WTC11 (cell line): ENCODE results near the gene DFFB. TPM values are rescaled to one million over a fixed set of nuclear protein-coding genes. Genes with fewer than 3 reads are reported as not detected.

Experiments used
- ATAC-seq: fragments of 200-7000 bp; cut with Tn5 transposase; 2 replicates; pipeline ENCODE4 v1.10.0; 2021; ENCODE audit warnings: mild to moderate bottlenecking, moderate library complexity
- CTCF ChIA-PET: fragments of 300-600 bp; sonication (Branson Sonifier 250); formaldehyde crosslinking; loops from one replicate; lab custom pipeline; 2021; ENCODE audit warnings: antibody characterized with exemption; lab: Charles Lee
- POLR2A ChIA-PET: fragments of 350-600 bp; sonication (Branson Sonifier 250); formaldehyde crosslinking; loops from one replicate; lab custom pipeline; 2021; ENCODE audit warnings: antibody characterized with exemption; lab: Charles Lee
- DNase-seq: peaks from one replicate; pipeline ENCODE4 v3.0.0; 2021; ENCODE audit warnings: low spot score
- H3K27ac Mint-ChIP-seq: 2 replicates; pipeline ENCODE4 v1.8.0; 2021; ENCODE audit warnings: mixed read lengths
- H3K27me3 Mint-ChIP-seq: 2 replicates; pipeline ENCODE4 v1.8.0; 2021; ENCODE audit warnings: low read depth, mild to moderate bottlenecking, moderate library complexity, mixed read lengths
- H3K36me3 Mint-ChIP-seq: 2 replicates; pipeline ENCODE4 v1.8.0; 2021; ENCODE audit warnings: mixed read lengths
- H3K4me1 Mint-ChIP-seq: 2 replicates; pipeline ENCODE4 v1.8.0; 2022; ENCODE audit warnings: mixed read lengths
- H3K4me3 Mint-ChIP-seq: 2 replicates; pipeline ENCODE4 v1.8.0; 2021; ENCODE audit warnings: mild to moderate bottlenecking, moderate library complexity, mixed read lengths
- H3K9me3 Mint-ChIP-seq: 2 replicates; pipeline ENCODE4 v1.8.0; 2021; ENCODE audit warnings: mixed read lengths
- ATF1 ChIP-seq: sonication (generic); formaldehyde crosslinking; IDR thresholded peaks from 2 replicates; pipeline ENCODE4 v1.8.1; 2023; ENCODE audit warnings: mild to moderate bottlenecking, moderate library complexity, missing genetic modification reagents
- ETV6 ChIP-seq: sonication (generic); formaldehyde crosslinking; IDR thresholded peaks from 2 replicates; pipeline ENCODE4 v1.8.1; 2022; ENCODE audit warnings: mild to moderate bottlenecking, missing genetic modification reagents
- FOXJ3 ChIP-seq: sonication (generic); formaldehyde crosslinking; IDR thresholded peaks from 2 replicates; pipeline ENCODE4 v1.9.0; 2021; ENCODE audit warnings: missing genetic modification reagents, mild to moderate bottlenecking, borderline replicate concordance
- FOXK1 ChIP-seq: sonication (generic); formaldehyde crosslinking; IDR thresholded peaks from 2 replicates; pipeline ENCODE4 v1.8.0; 2022; ENCODE audit warnings: mild to moderate bottlenecking, moderate library complexity, missing genetic modification reagents
- GRHL2 ChIP-seq: fragments of 250-450 bp; sonication (Bioruptor Pico); IDR thresholded peaks from 2 replicates; pipeline ENCODE4 v1.8.0; 2022; ENCODE audit warnings: mild to moderate bottlenecking, moderate library complexity; ENCODE audit not compliant: insufficient replicate concordance, severe bottlenecking
- GTF2I ChIP-seq: fragments of 250-450 bp; sonication (Bioruptor Pico); conservative IDR thresholded peaks from 2 replicates; pipeline ENCODE4 v1.4.0; 2021; ENCODE audit warnings: mild to moderate bottlenecking
- JAZF1 ChIP-seq: fragments of 250-450 bp; sonication (Bioruptor Pico); IDR thresholded peaks from 2 replicates; pipeline ENCODE4 v1.9.0; 2021; ENCODE audit warnings: moderate library complexity, mild to moderate bottlenecking, inconsistent platforms
- JUN ChIP-seq: sonication (generic); formaldehyde crosslinking; IDR thresholded peaks from 2 replicates; pipeline ENCODE4 v1.8.0; 2023; ENCODE audit warnings: mild to moderate bottlenecking, missing genetic modification reagents
- MXD4 ChIP-seq: fragments of 250-450 bp; sonication (Bioruptor Pico); IDR thresholded peaks from 2 replicates; pipeline ENCODE4 v1.8.0; 2021; ENCODE audit warnings: mild to moderate bottlenecking, moderate library complexity, borderline replicate concordance
- NFATC4 ChIP-seq: fragments of 250-450 bp; sonication (Bioruptor Pico); IDR thresholded peaks from 2 replicates; pipeline ENCODE4 v1.9.0; 2021; ENCODE audit warnings: mild to moderate bottlenecking
- NFYB ChIP-seq: sonication (generic); formaldehyde crosslinking; conservative IDR thresholded peaks from 2 replicates; pipeline ENCODE4 v1.8.0; 2022; ENCODE audit warnings: low read depth, missing genetic modification reagents
- NR3C1 ChIP-seq: sonication (generic); formaldehyde crosslinking; conservative IDR thresholded peaks from 2 replicates; pipeline ENCODE4 v1.8.1; 2023; ENCODE audit warnings: low read depth, mild to moderate bottlenecking, missing genetic modification reagents
- OVOL2 ChIP-seq: fragments of 250-450 bp; sonication (Bioruptor Pico); IDR thresholded peaks from 2 replicates; pipeline ENCODE4 v1.9.0; 2021; ENCODE audit warnings: mild to moderate bottlenecking, borderline replicate concordance
- RORB ChIP-seq: fragments of 250-450 bp; sonication (Bioruptor Pico); IDR thresholded peaks from 2 replicates; pipeline ENCODE4 v1.9.0; 2021; ENCODE audit warnings: mild to moderate bottlenecking
- SMAD4 ChIP-seq: sonication (generic); formaldehyde crosslinking; IDR thresholded peaks from 2 replicates; pipeline ENCODE4 v1.8.0; 2022; ENCODE audit warnings: mild to moderate bottlenecking, missing genetic modification reagents
- SOX15 ChIP-seq: fragments of 250-450 bp; sonication (Bioruptor Pico); IDR thresholded peaks from 2 replicates; pipeline ENCODE4 v1.9.0; 2021; ENCODE audit warnings: mild to moderate bottlenecking
- TCF7 ChIP-seq: sonication (generic); formaldehyde crosslinking; IDR thresholded peaks from 2 replicates; pipeline ENCODE4 v1.8.0; 2022; ENCODE audit warnings: mild to moderate bottlenecking, low read depth, missing genetic modification reagents, moderate library complexity
- ZNF121 ChIP-seq: sonication (generic); formaldehyde crosslinking; IDR thresholded peaks from 2 replicates; pipeline ENCODE4 v1.8.0; 2023; ENCODE audit warnings: missing genetic modification reagents
- ZNF138 ChIP-seq: sonication (generic); formaldehyde crosslinking; conservative IDR thresholded peaks from 2 replicates; pipeline ENCODE4 v1.8.1; 2022; ENCODE audit warnings: mild to moderate bottlenecking, moderate library complexity, missing genetic modification reagents
- ZNF423 ChIP-seq: fragments of 250-450 bp; sonication (Bioruptor Pico); IDR thresholded peaks from 2 replicates; pipeline ENCODE4 v2.1.2; 2022; ENCODE audit warnings: mild to moderate bottlenecking, moderate library complexity
- total RNA-seq: library from RNA; stranded (reverse); gene quantifications from 3 replicates; pipeline ENCODE4 v1.2.3, GENCODE V29; 2021
- TF ChIP-seq, protein P1 (sequence below): sonication (generic); formaldehyde crosslinking; IDR thresholded peaks from 2 replicates; pipeline ENCODE4 v1.8.0; 2023; ENCODE audit warnings: mild to moderate bottlenecking, missing genetic modification reagents
- TF ChIP-seq, protein P2 (sequence below): sonication (generic); formaldehyde crosslinking; IDR thresholded peaks from 2 replicates; pipeline ENCODE4 v1.8.1; 2023; ENCODE audit warnings: mild to moderate bottlenecking, missing genetic modification reagents
- TF ChIP-seq, protein P3 (sequence below): fragments of 250-450 bp; sonication (Bioruptor Pico); IDR thresholded peaks from 2 replicates; pipeline ENCODE4 v1.9.0; 2021; ENCODE audit warnings: mild to moderate bottlenecking
- TF ChIP-seq, protein P4 (sequence below): sonication (generic); formaldehyde crosslinking; IDR thresholded peaks from 2 replicates; pipeline ENCODE4 v1.8.1; 2023; ENCODE audit warnings: mild to moderate bottlenecking, missing genetic modification reagents, moderate library complexity
- TF ChIP-seq, protein P5 (sequence below): sonication (generic); formaldehyde crosslinking; IDR thresholded peaks from 2 replicates; pipeline ENCODE4 v1.8.0; 2022; ENCODE audit warnings: missing genetic modification reagents

DFFB gene
- total RNA-seq, 1 experiment from 2014 or later, result 9.2 TPM

DNA sequence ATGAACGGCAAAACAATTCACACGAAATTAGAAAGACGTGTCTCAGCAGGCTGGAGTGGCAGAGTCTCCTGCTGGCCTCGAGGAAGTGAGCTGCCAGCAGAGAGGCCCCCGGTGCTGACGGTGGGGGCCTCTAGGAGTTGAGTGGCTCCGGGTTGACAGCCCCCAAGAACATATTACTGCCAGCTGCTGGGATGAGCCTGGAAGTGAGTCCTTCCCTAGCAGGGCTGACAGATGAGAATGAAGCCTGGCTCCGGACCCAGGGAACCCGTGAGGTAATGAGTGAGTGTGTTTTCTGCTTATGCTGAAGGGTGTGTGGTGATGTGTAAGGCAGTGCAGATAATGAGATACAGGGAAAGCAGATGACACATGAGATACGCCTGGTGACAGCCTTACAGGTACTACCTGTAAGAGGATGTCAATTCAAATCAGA is 37.5 kb upstream of the DFFB start:
- Mint-ChIP-seq H3K4me3 (no peak overlapping the region), H3K27me3 (no peaks in the 10 kb centered on the region), H3K4me1 (no peaks in the 10 kb centered on the region), H3K36me3 (peaks cover 11% of the 10 kb centered on the region), H3K9me3 (no peaks in the 10 kb centered on the region), H3K27ac (peak overlapping the region; percentile 17; the same call in 1 of the 2 replicates)
- ChIA-PET POLR2A (no interaction called here), CTCF (interaction anchor here (1.4 kb wide), 1 partner anchor 8 kb away, joined by 3 read pairs; no protein-coding TSS in a partner anchor)
- DNase-seq (no peak), ATAC-seq (no peak)
- no peak for TF ChIP-seq GRHL2 (CRISPR knock-in tag)
- no peak for TF ChIP-seq ETV6
- TF ChIP-seq, protein P1, sequence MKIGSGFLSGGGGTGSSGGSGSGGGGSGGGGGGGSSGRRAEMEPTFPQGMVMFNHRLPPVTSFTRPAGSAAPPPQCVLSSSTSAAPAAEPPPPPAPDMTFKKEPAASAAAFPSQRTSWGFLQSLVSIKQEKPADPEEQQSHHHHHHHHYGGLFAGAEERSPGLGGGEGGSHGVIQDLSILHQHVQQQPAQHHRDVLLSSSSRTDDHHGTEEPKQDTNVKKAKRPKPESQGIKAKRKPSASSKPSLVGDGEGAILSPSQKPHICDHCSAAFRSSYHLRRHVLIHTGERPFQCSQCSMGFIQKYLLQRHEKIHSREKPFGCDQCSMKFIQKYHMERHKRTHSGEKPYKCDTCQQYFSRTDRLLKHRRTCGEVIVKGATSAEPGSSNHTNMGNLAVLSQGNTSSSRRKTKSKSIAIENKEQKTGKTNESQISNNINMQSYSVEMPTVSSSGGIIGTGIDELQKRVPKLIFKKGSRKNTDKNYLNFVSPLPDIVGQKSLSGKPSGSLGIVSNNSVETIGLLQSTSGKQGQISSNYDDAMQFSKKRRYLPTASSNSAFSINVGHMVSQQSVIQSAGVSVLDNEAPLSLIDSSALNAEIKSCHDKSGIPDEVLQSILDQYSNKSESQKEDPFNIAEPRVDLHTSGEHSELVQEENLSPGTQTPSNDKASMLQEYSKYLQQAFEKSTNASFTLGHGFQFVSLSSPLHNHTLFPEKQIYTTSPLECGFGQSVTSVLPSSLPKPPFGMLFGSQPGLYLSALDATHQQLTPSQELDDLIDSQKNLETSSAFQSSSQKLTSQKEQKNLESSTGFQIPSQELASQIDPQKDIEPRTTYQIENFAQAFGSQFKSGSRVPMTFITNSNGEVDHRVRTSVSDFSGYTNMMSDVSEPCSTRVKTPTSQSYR (CRISPR knock-in tag), result no peak
- TF ChIP-seq FOXK1 (CRISPR knock-in tag), result no peak
- no peak for TF ChIP-seq ATF1
- TF ChIP-seq, protein P2, sequence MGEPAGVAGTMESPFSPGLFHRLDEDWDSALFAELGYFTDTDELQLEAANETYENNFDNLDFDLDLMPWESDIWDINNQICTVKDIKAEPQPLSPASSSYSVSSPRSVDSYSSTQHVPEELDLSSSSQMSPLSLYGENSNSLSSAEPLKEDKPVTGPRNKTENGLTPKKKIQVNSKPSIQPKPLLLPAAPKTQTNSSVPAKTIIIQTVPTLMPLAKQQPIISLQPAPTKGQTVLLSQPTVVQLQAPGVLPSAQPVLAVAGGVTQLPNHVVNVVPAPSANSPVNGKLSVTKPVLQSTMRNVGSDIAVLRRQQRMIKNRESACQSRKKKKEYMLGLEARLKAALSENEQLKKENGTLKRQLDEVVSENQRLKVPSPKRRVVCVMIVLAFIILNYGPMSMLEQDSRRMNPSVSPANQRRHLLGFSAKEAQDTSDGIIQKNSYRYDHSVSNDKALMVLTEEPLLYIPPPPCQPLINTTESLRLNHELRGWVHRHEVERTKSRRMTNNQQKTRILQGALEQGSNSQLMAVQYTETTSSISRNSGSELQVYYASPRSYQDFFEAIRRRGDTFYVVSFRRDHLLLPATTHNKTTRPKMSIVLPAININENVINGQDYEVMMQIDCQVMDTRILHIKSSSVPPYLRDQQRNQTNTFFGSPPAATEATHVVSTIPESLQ (CRISPR knock-in tag), result no peak
- TF ChIP-seq, protein P3, sequence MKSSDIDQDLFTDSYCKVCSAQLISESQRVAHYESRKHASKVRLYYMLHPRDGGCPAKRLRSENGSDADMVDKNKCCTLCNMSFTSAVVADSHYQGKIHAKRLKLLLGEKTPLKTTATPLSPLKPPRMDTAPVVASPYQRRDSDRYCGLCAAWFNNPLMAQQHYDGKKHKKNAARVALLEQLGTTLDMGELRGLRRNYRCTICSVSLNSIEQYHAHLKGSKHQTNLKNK, result no peak
- no peak for TF ChIP-seq SOX15
- TF ChIP-seq SMAD4 (CRISPR knock-in tag), result no peak
- TF ChIP-seq ZNF138, result no peak
- TF ChIP-seq ZNF423, result no peak
- TF ChIP-seq NFATC4 (CRISPR knock-in tag), result no peak
- TF ChIP-seq OVOL2 (CRISPR knock-in tag), result no peak
- TF ChIP-seq, all 79 proteins: peak for 0

DNA sequence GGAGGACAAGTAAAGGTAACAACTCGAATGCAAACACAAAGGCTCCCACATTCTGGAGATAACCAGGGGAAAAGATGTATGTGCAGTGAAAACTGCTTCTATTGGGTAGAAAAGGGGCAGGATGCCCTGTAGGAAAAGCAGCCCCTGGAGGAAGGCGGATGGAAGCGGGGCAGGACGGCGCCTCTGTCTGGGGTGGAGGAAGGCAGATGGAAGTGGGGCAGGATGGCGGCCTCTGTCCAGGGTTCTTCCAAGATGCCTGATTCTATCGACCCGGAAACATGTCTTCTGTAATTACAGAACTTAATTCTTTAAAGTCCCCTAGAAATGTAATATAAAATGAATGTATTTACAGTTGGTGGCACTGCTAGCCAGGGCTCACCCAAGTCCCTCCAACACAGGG is 37.0 kb upstream of the DFFB start:
- ChIA-PET POLR2A (no interaction called here), CTCF (interaction anchor here (0.8 to 1.4 kb wide), 2 partner anchors 7 to 44 kb away, joined by 3 read pairs; no protein-coding TSS in a partner anchor)
- no peak for ATAC-seq
- H3K9me3 Mint-ChIP-seq, result no peaks in the 10 kb centered on the region
- H3K4me1 Mint-ChIP-seq, result no peaks in the 10 kb centered on the region
- no peak overlapping the region for H3K4me3 Mint-ChIP-seq
- no peak for DNase-seq
- peaks cover 11% of the 10 kb centered on the region for H3K36me3 Mint-ChIP-seq
- H3K27me3 Mint-ChIP-seq, result no peaks in the 10 kb centered on the region
- no peak overlapping the region for H3K27ac Mint-ChIP-seq
- TF ChIP-seq ZNF121 (CRISPR knock-in tag) (no peak), FOXK1 (CRISPR knock-in tag) (no peak), JAZF1 (CRISPR knock-in tag) (no peak)

DNA sequence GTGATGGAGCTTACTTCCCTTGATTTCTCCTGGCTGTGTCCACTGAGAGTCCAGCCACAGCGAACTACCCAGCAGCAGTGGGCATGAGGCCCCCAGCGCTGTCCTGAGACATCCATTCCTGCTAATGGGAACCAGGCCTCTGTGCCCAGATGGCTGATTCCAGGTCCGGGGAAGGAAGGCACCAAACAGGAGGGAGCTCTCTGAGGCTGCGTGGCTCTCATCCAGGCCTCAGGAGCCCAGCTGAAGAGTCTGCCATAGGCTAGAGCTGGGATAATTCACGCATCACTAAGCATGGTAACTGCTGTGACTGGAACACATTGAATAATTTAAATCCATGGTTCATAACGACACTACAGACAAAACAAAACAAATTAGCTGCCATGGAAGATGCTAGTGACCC is 36.3 kb upstream of the DFFB start:
- DNase-seq (no peak), ATAC-seq (no peak)
- Mint-ChIP-seq H3K27ac (no peak overlapping the region), H3K4me1 (no peaks in the 10 kb centered on the region), H3K36me3 (peaks cover 16% of the 10 kb centered on the region), H3K27me3 (no peaks in the 10 kb centered on the region), H3K4me3 (no peak overlapping the region), H3K9me3 (no peaks in the 10 kb centered on the region)
- ChIA-PET CTCF (interaction anchor here (0.8 kb wide), 1 partner anchor 45 kb away, joined by 3 read pairs; no protein-coding TSS in a partner anchor), POLR2A (interaction anchor here (0.6 kb wide), 1 partner anchor 1609 kb away, joined by 6 read pairs; no protein-coding TSS in a partner anchor)
- TF ChIP-seq JUN (CRISPR knock-in tag) (no peak), NFYB (no peak), GRHL2 (CRISPR knock-in tag) (no peak), FOXJ3 (CRISPR knock-in tag) (no peak), GTF2I (CRISPR knock-in tag) (no peak), TCF7 (CRISPR knock-in tag) (no peak), ATF1 (no peak), MXD4 (CRISPR knock-in tag) (no peak), NR3C1 (no peak), RORB (CRISPR knock-in tag) (no peak)
- TF ChIP-seq, protein P4, sequence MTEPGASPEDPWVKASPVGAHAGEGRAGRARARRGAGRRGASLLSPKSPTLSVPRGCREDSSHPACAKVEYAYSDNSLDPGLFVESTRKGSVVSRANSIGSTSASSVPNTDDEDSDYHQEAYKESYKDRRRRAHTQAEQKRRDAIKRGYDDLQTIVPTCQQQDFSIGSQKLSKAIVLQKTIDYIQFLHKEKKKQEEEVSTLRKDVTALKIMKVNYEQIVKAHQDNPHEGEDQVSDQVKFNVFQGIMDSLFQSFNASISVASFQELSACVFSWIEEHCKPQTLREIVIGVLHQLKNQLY (CRISPR knock-in tag), result no peak
- TF ChIP-seq, protein P5, sequence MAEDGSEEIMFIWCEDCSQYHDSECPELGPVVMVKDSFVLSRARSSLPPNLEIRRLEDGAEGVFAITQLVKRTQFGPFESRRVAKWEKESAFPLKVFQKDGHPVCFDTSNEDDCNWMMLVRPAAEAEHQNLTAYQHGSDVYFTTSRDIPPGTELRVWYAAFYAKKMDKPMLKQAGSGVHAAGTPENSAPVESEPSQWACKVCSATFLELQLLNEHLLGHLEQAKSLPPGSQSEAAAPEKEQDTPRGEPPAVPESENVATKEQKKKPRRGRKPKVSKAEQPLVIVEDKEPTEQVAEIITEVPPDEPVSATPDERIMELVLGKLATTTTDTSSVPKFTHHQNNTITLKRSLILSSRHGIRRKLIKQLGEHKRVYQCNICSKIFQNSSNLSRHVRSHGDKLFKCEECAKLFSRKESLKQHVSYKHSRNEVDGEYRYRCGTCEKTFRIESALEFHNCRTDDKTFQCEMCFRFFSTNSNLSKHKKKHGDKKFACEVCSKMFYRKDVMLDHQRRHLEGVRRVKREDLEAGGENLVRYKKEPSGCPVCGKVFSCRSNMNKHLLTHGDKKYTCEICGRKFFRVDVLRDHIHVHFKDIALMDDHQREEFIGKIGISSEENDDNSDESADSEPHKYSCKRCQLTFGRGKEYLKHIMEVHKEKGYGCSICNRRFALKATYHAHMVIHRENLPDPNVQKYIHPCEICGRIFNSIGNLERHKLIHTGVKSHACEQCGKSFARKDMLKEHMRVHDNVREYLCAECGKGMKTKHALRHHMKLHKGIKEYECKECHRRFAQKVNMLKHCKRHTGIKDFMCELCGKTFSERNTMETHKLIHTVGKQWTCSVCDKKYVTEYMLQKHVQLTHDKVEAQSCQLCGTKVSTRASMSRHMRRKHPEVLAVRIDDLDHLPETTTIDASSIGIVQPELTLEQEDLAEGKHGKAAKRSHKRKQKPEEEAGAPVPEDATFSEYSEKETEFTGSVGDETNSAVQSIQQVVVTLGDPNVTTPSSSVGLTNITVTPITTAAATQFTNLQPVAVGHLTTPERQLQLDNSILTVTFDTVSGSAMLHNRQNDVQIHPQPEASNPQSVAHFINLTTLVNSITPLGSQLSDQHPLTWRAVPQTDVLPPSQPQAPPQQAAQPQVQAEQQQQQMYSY (CRISPR knock-in tag), result no peak
